AG04449 (cell line): ENCODE data around the gene C19orf85.

Source experiments
- CTCF ChIA-PET: fragments of 350-600 bp; formaldehyde crosslinking; extraction: SDS; loops from one replicate; lab custom pipeline; 2021; ENCODE audit warnings: antibody characterized with exemption; lab: Yijun Ruan, JAX
- POLR2A ChIA-PET: fragments of 400-600, 350-600 bp; formaldehyde crosslinking; extraction: SDS; loops from one replicate; lab custom pipeline; 2020; ENCODE audit warnings: antibody characterized with exemption, inconsistent platforms; lab: Yijun Ruan, JAX
- DNase-seq: peaks from one replicate; pipeline ENCODE4 v3.0.0-alpha.2; 2010; ENCODE audit warnings: low read depth, low spot score
- H3K4me3 ChIP-seq: 2 replicates; pipeline ENCODE4 v1.5.1; 2011; ENCODE audit warnings: low read depth, mild to moderate bottlenecking, control low read depth, low read length
- TF ChIP-seq, protein P1 (sequence below): IDR thresholded peaks from one replicate; pipeline ENCODE4 v1.5.1; 2011; ENCODE audit warnings: mild to moderate bottlenecking, moderate library complexity, low read length, control low read depth, inconsistent platforms; ENCODE audit not compliant: insufficient read depth; ENCODE audit errors: missing control alignments

Gene C19orf85

GRCh38 chr19:55459551-55459949 is 5.0 kb downstream of the C19orf85 start:
- DNase-seq: no peak
- POLR2A ChIA-PET: no interaction called here
- no peak overlapping the region for H3K4me3 ChIP-seq
- TF ChIP-seq, protein P1, sequence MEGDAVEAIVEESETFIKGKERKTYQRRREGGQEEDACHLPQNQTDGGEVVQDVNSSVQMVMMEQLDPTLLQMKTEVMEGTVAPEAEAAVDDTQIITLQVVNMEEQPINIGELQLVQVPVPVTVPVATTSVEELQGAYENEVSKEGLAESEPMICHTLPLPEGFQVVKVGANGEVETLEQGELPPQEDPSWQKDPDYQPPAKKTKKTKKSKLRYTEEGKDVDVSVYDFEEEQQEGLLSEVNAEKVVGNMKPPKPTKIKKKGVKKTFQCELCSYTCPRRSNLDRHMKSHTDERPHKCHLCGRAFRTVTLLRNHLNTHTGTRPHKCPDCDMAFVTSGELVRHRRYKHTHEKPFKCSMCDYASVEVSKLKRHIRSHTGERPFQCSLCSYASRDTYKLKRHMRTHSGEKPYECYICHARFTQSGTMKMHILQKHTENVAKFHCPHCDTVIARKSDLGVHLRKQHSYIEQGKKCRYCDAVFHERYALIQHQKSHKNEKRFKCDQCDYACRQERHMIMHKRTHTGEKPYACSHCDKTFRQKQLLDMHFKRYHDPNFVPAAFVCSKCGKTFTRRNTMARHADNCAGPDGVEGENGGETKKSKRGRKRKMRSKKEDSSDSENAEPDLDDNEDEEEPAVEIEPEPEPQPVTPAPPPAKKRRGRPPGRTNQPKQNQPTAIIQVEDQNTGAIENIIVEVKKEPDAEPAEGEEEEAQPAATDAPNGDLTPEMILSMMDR: no peak
- CTCF ChIA-PET: interaction anchor here (0.8 to 3.4 kb wide), 12 partner anchors 8 to 319 kb away, joined by 3 to 30 read pairs (median 4); partner anchors contain the start of genes DNAAF3 and ZNF628

GRCh38 chr19:55457683-55458457 is 6.7 kb downstream of the C19orf85 start:
- H3K4me3 ChIP-seq: no peak overlapping the region
- TF ChIP-seq, protein P1: no peak
- POLR2A ChIA-PET: no interaction called here
- DNase-seq: no peak
- CTCF ChIA-PET: interaction anchor here (1.2 to 3.4 kb wide), 3 partner anchors 10 to 157 kb away, joined by 3 to 30 read pairs (median 25); no protein-coding TSS in a partner anchor

- DNase-seq: no peak
- TF ChIP-seq, protein P1: no peak
- ChIA-PET CTCF (interaction anchor here (0.8 to 1.3 kb wide), 2 partner anchors 38 to 48 kb away, joined by 3 read pairs; no protein-coding TSS in a partner anchor), POLR2A (no interaction called here)
- no peak overlapping the region for H3K4me3 ChIP-seq
Observed at GRCh38 chr19:55456347-55456746, 8.2 kb downstream of the C19orf85 start.

DNA sequence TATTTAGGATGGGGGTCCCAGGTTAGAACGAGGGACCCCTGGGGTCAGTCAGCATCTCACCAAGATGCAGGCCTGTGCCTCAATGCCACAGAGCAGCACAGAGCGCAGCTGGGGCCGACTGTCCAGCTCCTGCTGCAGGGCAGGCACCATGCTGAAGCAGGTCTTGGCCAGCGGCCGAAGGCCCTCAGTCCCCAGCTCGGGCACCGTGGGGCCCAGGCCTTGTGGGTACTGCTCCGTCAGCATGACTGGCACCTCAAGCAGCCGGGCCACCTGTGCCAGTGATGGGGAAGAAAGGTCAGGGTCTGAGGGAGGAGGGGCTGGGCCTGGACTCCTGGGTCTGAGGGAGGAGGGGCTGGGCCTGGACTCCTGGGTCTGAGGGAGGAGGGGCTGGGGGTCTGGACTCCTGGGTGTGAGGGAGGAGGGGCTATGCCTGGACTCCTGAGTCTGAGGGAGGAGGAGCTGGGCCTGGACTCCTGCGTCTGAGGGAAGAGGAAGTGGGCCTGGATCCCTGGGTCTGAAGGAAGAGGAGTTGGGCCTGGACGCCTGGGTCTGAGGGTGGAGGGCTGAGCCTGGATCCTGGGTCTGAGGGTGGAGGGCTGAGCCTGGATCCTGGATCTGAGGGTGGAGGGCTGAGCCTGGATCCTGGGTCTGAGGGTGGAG is 8.8 kb downstream of the C19orf85 start:
- ChIA-PET CTCF (interaction anchor here (0.8 to 1.3 kb wide), 2 partner anchors 38 to 48 kb away, joined by 3 read pairs; no protein-coding TSS in a partner anchor), POLR2A (no interaction called here)
- H3K4me3 ChIP-seq: no peak overlapping the region
- DNase-seq: no peak
- TF ChIP-seq, protein P1: no peak

GRCh38 chr19:55454787-55455243 is 9.7 kb downstream of the C19orf85 start:
- POLR2A ChIA-PET: no interaction called here
- TF ChIP-seq, protein P1: peak; percentile 77
- DNase-seq: no peak
- CTCF ChIA-PET: interaction anchor here (1.7 to 3.0 kb wide), 4 partner anchors 12 to 314 kb away, joined by 5 to 24 read pairs (median 14); no protein-coding TSS in a partner anchor
- no peak overlapping the region for H3K4me3 ChIP-seq
